Left lung (tissue), 10 donors: ENCODE results near the gene SMO. TPM values are rescaled to one million over a fixed set of nuclear protein-coding genes. Genes with fewer than 3 reads are reported as not detected.
A peak's percentile ranks its signal among the peaks of the same experiment; 100 is the strongest.

Experiments used
- ATAC-seq: fragments of 200-7000 bp; cut with Tn5 transposase; one replicate; pipeline ENCODE4 v1.9.1; 2020; ENCODE audit warnings: moderate library complexity
- DNase-seq, 4 donors: peaks; one replicate each; pipeline ENCODE4 v3.0.0-alpha.2; 2013 to 2020
- H3K27ac ChIP-seq, 2 donors: fragments of 200-600 bp; sonication (generic) in 1 of 2; one replicate each; pipeline versions ENCODE4 v1.5.0 to v1.8.0; 2020 to 2021
- H3K27me3 ChIP-seq, 2 donors: fragments of 200-600 bp; sonication (generic) in 1 of 2; one replicate each; pipeline versions ENCODE4 v1.5.0 to v1.8.0; 2020 to 2021
- H3K36me3 ChIP-seq, 2 donors: fragments of 200-600 bp; sonication (generic) in 1 of 2; one replicate each; pipeline versions ENCODE4 v1.5.0 to v1.8.0; 2020 to 2021
- H3K4me1 ChIP-seq, 2 donors: fragments of 200-600 bp; one replicate each; pipeline ENCODE4 v1.8.0; 2021
- H3K4me3 ChIP-seq, 2 donors: fragments of 200-600 bp; sonication (generic) in 1 of 2; one replicate each; pipeline versions ENCODE4 v1.5.0 to v1.8.0; 2020 to 2021; ENCODE audit warnings: mild to moderate bottlenecking in 1 of 2
- H3K9me3 ChIP-seq, 2 donors: fragments of 200-600 bp; sonication (generic) in 1 of 2; one replicate each; pipeline versions ENCODE4 v1.5.0 to v1.8.0; 2020 to 2021
- intact Hi-C, 2 donors: fragments of 100-400 bp; cut with DNase I; formaldehyde crosslinking; loops; one replicate each; pipeline versions ENCODE4 v1.11.2 to v1.14.2; 2022
- polyA plus RNA-seq, 6 donors: library from polyadenylated mRNA; unstranded; fragments of 120-200 nt; gene quantifications; one replicate each; pipeline ENCODE4 v1.2.1, GENCODE V29; 2013; ENCODE audit not compliant: insufficient read length in 6 of 6
- total RNA-seq, 2 donors: library from RNA; stranded (reverse); fragmentation: NEBNext Ultra II Directional; extraction: Animal tissue kit (Norgen Biotek cat#: 25700); gene quantifications; one replicate each; pipeline ENCODE4 v1.2.1, GENCODE V29; 2021
- TF ChIP-seq, protein P1 (sequence below), 2 donors: fragments of 200-600 bp; sonication (generic) in 1 of 2; IDR thresholded peaks; one replicate each; pipeline versions ENCODE4 v1.5.0 to v1.8.0; 2021; ENCODE audit warnings: antibody characterized with exemption in 2 of 2
- donor health status: DM: no; HTN: yes; CAD: no.
- donor health status: DM: no; HTN: no; CAD: no.

Gene SMO
- total and polyA plus RNA-seq, 8 donors = 5.1 to 74.2 (median 57.8) TPM

DNA sequence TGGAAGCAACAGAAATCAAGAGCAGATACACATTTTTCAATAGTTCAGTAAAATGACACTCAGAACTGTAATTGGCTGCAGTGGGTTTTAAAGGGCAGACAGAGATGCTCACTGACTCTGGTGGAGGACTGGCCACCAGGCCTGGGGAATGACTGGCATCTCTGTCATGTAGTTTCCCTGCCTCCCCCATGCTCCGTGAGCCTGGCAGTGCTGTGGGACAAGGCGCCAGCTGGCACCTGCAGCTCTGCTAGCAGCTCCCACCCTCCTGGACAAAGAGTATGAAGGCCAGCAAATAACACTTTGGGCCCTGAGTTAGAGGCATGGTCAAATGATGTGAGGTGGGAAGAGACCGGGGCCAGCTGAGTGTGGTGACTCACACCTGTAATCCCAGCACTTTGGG is 28.9 kb upstream of the SMO start:
- H3K9me3 ChIP-seq = no peaks in the 10 kb centered on the region
- no peak overlapping the region for H3K4me3 ChIP-seq
- DNase-seq (no peak), ATAC-seq (no peak)
- no peaks in the 10 kb centered on the region for H3K36me3 ChIP-seq
- TF ChIP-seq, protein P1, sequence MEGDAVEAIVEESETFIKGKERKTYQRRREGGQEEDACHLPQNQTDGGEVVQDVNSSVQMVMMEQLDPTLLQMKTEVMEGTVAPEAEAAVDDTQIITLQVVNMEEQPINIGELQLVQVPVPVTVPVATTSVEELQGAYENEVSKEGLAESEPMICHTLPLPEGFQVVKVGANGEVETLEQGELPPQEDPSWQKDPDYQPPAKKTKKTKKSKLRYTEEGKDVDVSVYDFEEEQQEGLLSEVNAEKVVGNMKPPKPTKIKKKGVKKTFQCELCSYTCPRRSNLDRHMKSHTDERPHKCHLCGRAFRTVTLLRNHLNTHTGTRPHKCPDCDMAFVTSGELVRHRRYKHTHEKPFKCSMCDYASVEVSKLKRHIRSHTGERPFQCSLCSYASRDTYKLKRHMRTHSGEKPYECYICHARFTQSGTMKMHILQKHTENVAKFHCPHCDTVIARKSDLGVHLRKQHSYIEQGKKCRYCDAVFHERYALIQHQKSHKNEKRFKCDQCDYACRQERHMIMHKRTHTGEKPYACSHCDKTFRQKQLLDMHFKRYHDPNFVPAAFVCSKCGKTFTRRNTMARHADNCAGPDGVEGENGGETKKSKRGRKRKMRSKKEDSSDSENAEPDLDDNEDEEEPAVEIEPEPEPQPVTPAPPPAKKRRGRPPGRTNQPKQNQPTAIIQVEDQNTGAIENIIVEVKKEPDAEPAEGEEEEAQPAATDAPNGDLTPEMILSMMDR (IDR thresholded peaks at IDR 0.05) = no peak
- no peak overlapping the region for H3K27ac ChIP-seq
- H3K4me1 ChIP-seq = peaks cover 0 to 4% of the 10 kb centered on the region in 2 donors
- intact Hi-C loops = no loop called here
- H3K27me3 ChIP-seq = peaks cover 6 to 90% of the 10 kb centered on the region in 2 donors

DNA sequence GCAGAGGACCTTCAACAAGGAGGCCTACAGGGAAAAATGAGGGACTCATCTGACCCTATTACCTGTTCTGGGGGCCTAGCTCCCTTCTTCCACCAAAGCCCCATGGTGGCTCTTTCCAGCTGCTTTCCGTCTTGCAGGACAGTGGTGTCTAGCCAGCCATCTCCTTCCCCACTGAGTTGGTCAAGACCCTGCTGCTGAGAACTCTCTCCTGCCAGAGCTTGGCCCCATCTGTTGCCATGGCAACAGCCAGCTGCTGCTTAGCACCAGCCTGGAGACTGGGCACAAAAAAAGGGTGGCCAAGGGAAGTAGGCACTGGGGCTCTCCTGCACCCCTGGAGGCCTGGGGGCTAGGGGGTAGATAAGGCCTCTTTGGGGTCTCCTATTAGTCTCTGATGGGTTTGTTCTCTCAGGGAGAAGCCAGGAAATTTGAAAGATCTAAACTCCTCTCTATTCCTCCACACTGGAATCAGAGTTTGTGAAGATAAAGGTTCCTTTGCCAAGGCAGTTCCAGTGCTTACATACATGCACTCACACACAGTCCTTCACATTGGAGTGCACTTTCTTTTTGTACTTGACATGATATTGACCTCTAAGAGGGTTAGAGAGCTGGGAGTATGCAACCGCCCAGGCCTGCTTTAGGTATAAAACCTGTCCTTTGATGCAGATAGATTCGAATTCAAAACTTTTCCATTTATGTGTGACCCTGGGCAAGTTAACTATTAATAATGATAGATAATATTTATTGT is 28.1 kb upstream of the SMO start:
- TF ChIP-seq, protein P1 (IDR thresholded peaks at IDR 0.05) = no peak
- intact Hi-C loops = loop anchor here in 1 of 2 donors (5.0 kb wide), 1 partner anchor 52 kb away; no protein-coding TSS in a partner anchor
- Histone ChIP-seq H3K9me3 (no peaks in the 10 kb centered on the region), H3K4me1 (peaks cover 0 to 4% of the 10 kb centered on the region in 2 donors), H3K27me3 (peaks cover 6 to 92% of the 10 kb centered on the region in 2 donors), H3K27ac (no peak overlapping the region), H3K36me3 (no peaks in the 10 kb centered on the region), H3K4me3 (no peak overlapping the region)
- peak; percentile 93 for ATAC-seq
- DNase-seq = peak in 1 of 4 donors; percentile 62

DNA sequence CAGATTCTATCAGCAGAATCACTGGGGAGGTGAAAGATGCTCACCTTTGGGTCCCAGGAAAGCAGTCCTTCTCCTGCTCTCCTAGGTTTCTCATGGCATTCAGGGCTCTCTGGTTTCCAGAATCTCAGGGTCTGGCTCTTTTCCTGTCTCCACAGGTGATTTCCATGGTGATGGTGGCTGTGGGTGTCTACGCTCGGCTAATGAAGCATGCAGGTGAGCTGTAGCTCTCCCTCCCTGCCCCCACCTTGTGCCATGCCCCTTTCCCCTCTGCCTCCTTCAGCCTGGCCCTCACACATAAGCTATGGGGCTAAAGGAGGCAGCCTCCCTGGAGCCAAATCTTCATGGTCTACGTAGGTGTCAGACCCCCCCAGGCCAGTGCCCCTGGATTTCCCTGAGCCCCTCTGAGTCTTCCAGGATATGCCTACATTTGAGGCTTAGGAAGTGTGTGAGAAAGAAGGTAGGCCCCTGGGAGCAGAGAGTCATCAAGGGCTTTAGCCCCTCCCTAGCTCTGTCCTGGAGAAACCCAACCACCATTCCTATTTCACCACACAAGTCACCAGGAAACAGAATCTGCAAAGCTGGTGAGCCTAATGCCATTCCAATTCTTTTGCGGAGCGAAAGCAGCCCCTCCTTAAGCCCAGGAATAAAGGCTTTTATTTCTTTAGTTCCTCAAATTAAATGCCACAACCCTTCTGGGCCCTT is 26.8 kb upstream of the SMO start:
- no peaks in the 10 kb centered on the region for H3K9me3 ChIP-seq
- H3K4me3 ChIP-seq = no peak overlapping the region
- DNase-seq = no peak
- H3K4me1 ChIP-seq = peaks cover 0 to 4% of the 10 kb centered on the region in 2 donors
- H3K27ac ChIP-seq = no peak overlapping the region
- H3K36me3 ChIP-seq = no peaks in the 10 kb centered on the region
- TF ChIP-seq, protein P1 (IDR thresholded peaks at IDR 0.05) = no peak
- peaks cover 3 to 88% of the 10 kb centered on the region in 2 donors for H3K27me3 ChIP-seq
- ATAC-seq = no peak
- intact Hi-C loops = loop anchor here in 1 of 2 donors (5.0 kb wide), 1 partner anchor 51 kb away; no protein-coding TSS in a partner anchor

DNA sequence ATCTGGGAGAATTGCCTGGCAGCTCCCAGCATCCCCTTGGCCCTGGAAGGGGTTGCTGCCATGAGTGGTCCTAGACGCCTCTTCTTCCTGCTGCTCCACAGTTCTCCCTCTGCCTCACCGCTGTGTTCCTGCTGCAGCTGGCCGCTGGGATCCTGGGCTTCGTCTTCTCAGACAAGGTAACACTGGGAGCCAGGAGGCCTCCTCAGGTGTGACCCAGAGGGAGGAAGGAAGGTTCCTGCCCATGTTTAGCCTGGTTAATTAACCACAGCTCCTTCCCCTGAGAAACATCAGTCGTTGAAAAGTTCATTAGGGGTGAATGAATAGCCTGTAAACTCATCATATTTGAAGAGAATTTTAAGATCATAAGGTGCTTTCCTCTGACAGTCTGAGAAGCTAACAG is 25.7 kb upstream of the SMO start:
- DNase-seq (no peak), ATAC-seq (no peak)
- Histone ChIP-seq H3K4me1 (peaks cover 0 to 4% of the 10 kb centered on the region in 2 donors), H3K4me3 (no peak overlapping the region), H3K27ac (no peak overlapping the region), H3K36me3 (no peaks in the 10 kb centered on the region), H3K27me3 (peaks cover 3 to 88% of the 10 kb centered on the region in 2 donors), H3K9me3 (no peaks in the 10 kb centered on the region)
- TF ChIP-seq, protein P1 (IDR thresholded peaks at IDR 0.05) = no peak
- intact Hi-C loops = loop anchor here in 1 of 2 donors (5.0 kb wide), 1 partner anchor 50 kb away; no protein-coding TSS in a partner anchor
